Prostate gland (tissue), 2 donors: Measurements from ENCODE around the gene TMPRSS11A.

Experiments used
- CTCF ChIP-seq, 4 experiments: fragments of 200-600 bp in 2 of 4; fragments of 450-650 bp in 2 of 4; sonication (generic) in 2 of 4; IDR thresholded peaks; 1 replicate in 3 of 4; 2 replicates in 1 of 4; pipeline ENCODE4 v1.5.1; 2016 to 2019; ENCODE audit warnings: antibody characterized with exemption in 4 of 4, mild to moderate bottlenecking in 2 of 4, moderate library complexity in 2 of 4
- POLR2AphosphoS5 ChIP-seq: sonication (generic); formaldehyde crosslinking; IDR thresholded peaks from one replicate; pipeline ENCODE4 v1.6.1; 2017; ENCODE audit warnings: antibody characterized with exemption

DNA sequence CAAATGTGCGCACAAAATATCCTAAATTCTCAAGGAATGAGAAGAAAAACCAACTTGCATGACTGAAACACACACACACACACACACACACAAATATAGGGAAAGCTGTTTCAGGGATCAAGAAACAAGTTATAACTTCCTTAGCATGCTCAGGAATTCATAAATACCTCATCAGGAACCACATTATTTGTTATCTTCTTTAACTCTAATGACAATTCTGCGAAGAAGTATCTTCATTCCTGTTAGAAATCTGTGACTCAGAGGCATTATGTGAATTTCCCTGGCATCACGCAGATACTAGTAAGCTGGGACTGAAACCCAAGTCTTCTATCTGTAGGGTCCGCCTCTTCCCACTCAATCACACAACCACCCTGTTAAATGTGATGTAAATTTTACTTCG lies 30.3 kb downstream of the TMPRSS11A start:
- TF ChIP-seq CTCF (IDR thresholded peaks at IDR 0.05) (no peak), POLR2AphosphoS5 (no peak)
